Measurements from ENCODE around the gene MCM3AP.

GRCh38 chr21:46287541-46287940, 2.1 kb upstream of the MCM3AP start:
- no peak for TF ChIP-seq CTCF (IDR thresholded peaks at IDR 0.05; ENCODE audit: low read depth, low read length, missing input control)
- TF ChIP-seq GABPA (IDR thresholded peaks at IDR 0.05 in 1 of 2, conservative IDR thresholded peaks at IDR 0.05 in 1 of 2) = no peak

Data from liver (tissue), 3 donors.